Tibial nerve (tissue), 4 donors: ENCODE results near the gene LPCAT4.

Source experiments
- EP300 ChIP-seq, 2 donors: sonication (generic); formaldehyde crosslinking; IDR thresholded peaks; one replicate each; pipeline ENCODE4 v1.6.1; 2017; ENCODE audit warnings: antibody characterized with exemption in 2 of 2, mild to moderate bottlenecking in 1 of 2
- POLR2A ChIP-seq, 2 donors: fragments of 450-650 bp; IDR thresholded peaks; one replicate each; pipeline ENCODE4 v1.6.1; 2017; ENCODE audit warnings: antibody characterized with exemption in 2 of 2, mild to moderate bottlenecking in 2 of 2, moderate library complexity in 2 of 2
- TF ChIP-seq, protein P1 (sequence below), 5 experiments: fragments of 200-600 bp in 3 of 5; fragments of 450-650 bp in 2 of 5; sonication (generic) in 3 of 5; IDR thresholded peaks; one replicate each; pipeline ENCODE4 v1.5.1; 2016 to 2019; ENCODE audit warnings: antibody characterized with exemption in 5 of 5, mild to moderate bottlenecking in 3 of 5, moderate library complexity in 2 of 5

DNA sequence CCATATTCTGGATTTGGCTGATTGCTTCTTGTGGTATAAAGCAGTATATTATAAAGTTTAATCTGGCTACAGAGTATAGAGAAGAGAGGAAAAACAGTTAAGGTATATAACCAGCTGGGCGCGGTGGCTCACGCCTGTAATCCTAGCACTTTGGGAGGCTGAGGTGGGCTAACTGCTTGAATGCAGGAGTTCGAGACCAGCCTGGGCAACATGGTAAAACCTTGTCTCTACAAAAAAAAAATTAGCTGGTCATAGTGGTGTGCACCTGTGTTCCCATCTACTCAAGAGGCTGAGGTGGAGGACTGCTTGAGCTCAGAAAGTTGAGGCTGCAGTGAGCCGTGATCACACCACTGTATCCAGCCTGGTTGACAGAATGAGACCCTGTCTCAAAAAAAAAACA, 36.7 kb downstream of the LPCAT4 start:
- no peak for TF ChIP-seq EP300 (IDR thresholded peaks at IDR 0.05)
- TF ChIP-seq, protein P1, sequence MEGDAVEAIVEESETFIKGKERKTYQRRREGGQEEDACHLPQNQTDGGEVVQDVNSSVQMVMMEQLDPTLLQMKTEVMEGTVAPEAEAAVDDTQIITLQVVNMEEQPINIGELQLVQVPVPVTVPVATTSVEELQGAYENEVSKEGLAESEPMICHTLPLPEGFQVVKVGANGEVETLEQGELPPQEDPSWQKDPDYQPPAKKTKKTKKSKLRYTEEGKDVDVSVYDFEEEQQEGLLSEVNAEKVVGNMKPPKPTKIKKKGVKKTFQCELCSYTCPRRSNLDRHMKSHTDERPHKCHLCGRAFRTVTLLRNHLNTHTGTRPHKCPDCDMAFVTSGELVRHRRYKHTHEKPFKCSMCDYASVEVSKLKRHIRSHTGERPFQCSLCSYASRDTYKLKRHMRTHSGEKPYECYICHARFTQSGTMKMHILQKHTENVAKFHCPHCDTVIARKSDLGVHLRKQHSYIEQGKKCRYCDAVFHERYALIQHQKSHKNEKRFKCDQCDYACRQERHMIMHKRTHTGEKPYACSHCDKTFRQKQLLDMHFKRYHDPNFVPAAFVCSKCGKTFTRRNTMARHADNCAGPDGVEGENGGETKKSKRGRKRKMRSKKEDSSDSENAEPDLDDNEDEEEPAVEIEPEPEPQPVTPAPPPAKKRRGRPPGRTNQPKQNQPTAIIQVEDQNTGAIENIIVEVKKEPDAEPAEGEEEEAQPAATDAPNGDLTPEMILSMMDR (IDR thresholded peaks at IDR 0.05), result no peak
- TF ChIP-seq POLR2A (IDR thresholded peaks at IDR 0.05), result no peak
